Lower lobe of right lung (tissue), 2 donors: ENCODE measurements around the gene SLC4A4. TPM values are rescaled to one million over a fixed set of nuclear protein-coding genes. Genes with fewer than 3 reads are reported as not detected.

ENCODE experiments used
- ATAC-seq, 2 donors: fragments of 200-7000 bp; cut with Tn5 transposase; one replicate each; pipeline ENCODE4 v1.9.1; 2020 to 2022; ENCODE audit warnings: mild to moderate bottlenecking in 2 of 2, moderate library complexity in 2 of 2
- DNase-seq: peaks from one replicate; pipeline ENCODE4 v3.0.0-alpha.2; 2020
- H3K27ac ChIP-seq: fragments of 200-600 bp; one replicate; pipeline ENCODE4 v1.8.0; 2022
- H3K27me3 ChIP-seq: fragments of 200-600 bp; one replicate; pipeline ENCODE4 v1.8.0; 2022; ENCODE audit warnings: low read depth
- H3K36me3 ChIP-seq: fragments of 200-600 bp; one replicate; pipeline ENCODE4 v1.8.0; 2022; ENCODE audit warnings: mild to moderate bottlenecking
- H3K4me1 ChIP-seq: fragments of 200-600 bp; one replicate; pipeline ENCODE4 v1.8.0; 2022
- H3K4me3 ChIP-seq: fragments of 200-600 bp; one replicate; pipeline ENCODE4 v1.8.0; 2022; ENCODE audit warnings: mild to moderate bottlenecking
- H3K9me3 ChIP-seq: fragments of 200-600 bp; one replicate; pipeline ENCODE4 v1.8.0; 2022
- CTCF ChIP-seq: fragments of 200-600 bp; IDR thresholded peaks from one replicate; pipeline ENCODE4 v1.8.0; 2022; ENCODE audit warnings: antibody characterized with exemption, mild to moderate bottlenecking
- intact Hi-C: fragments of 100-400 bp; cut with DNase I; formaldehyde crosslinking; loops from one replicate; pipeline ENCODE4 v1.11.0; 2022
- total RNA-seq: library from RNA; stranded (reverse); fragmentation: NEBNext Ultra II Directional; extraction: Animal tissue kit (Norgen Biotek cat#: 25700); gene quantifications from one replicate; pipeline ENCODE4 v1.2.1, GENCODE V29; 2021
- donor health status: DM: no; HTN: yes; CAD: no; lungs with severe emphysema.

SLC4A4 gene
- total RNA-seq, 1 donor from 2014 or later = 18.8 TPM

- TF ChIP-seq CTCF = no peak
- Histone ChIP-seq H3K4me3 (no peak overlapping the region), H3K4me1 (no peaks in the 10 kb centered on the region), H3K36me3 (no peaks in the 10 kb centered on the region), H3K9me3 (no peaks in the 10 kb centered on the region), H3K27me3 (no peaks in the 10 kb centered on the region), H3K27ac (no peak overlapping the region)
- no peak for DNase-seq
- intact Hi-C loops = no loop called here
- no peak for ATAC-seq
Observed at GRCh38 chr4:71495454-71495853, 156.6 kb downstream of the SLC4A4 start.

- intact Hi-C loops = no loop called here
- H3K36me3 ChIP-seq = no peaks in the 10 kb centered on the region
- H3K27me3 ChIP-seq = no peaks in the 10 kb centered on the region
- ATAC-seq = no peak
- no peak overlapping the region for H3K4me3 ChIP-seq
- no peaks in the 10 kb centered on the region for H3K4me1 ChIP-seq
- no peak for TF ChIP-seq CTCF
- no peak for DNase-seq
- no peak overlapping the region for H3K27ac ChIP-seq
- no peaks in the 10 kb centered on the region for H3K9me3 ChIP-seq
Observed at GRCh38 chr4:71497078-71497477, 158.3 kb downstream of the SLC4A4 start.

- Histone ChIP-seq H3K36me3 (no peaks in the 10 kb centered on the region), H3K9me3 (no peaks in the 10 kb centered on the region), H3K27me3 (no peaks in the 10 kb centered on the region), H3K4me3 (no peak overlapping the region), H3K4me1 (no peaks in the 10 kb centered on the region), H3K27ac (no peak overlapping the region)
- intact Hi-C loops = no loop called here
- DNase-seq = no peak
- no peak for TF ChIP-seq CTCF
- ATAC-seq = no peak
Observed at GRCh38 chr4:71498002-71498401, 159.2 kb downstream of the SLC4A4 start.

- TF ChIP-seq CTCF = no peak
- Histone ChIP-seq H3K9me3 (no peaks in the 10 kb centered on the region), H3K4me1 (no peaks in the 10 kb centered on the region), H3K4me3 (no peak overlapping the region), H3K27ac (no peak overlapping the region), H3K27me3 (no peaks in the 10 kb centered on the region), H3K36me3 (no peaks in the 10 kb centered on the region)
- no peak for ATAC-seq
- no peak for DNase-seq
- intact Hi-C loops = no loop called here
Observed at GRCh38 chr4:71498625-71499024, 159.8 kb downstream of the SLC4A4 start.

- no peak for TF ChIP-seq CTCF
- ATAC-seq (no peak), DNase-seq (no peak)
- intact Hi-C loops = no loop called here
- Histone ChIP-seq H3K27me3 (no peaks in the 10 kb centered on the region), H3K9me3 (no peaks in the 10 kb centered on the region), H3K27ac (no peak overlapping the region), H3K36me3 (no peaks in the 10 kb centered on the region), H3K4me1 (no peaks in the 10 kb centered on the region), H3K4me3 (no peak overlapping the region)
Observed at GRCh38 chr4:71501992-71502391, 163.2 kb downstream of the SLC4A4 start.
